DOHH2 (cell line): ENCODE data around the gene KCNMA1.

Experiments used
- CTCF ChIP-seq: fragments of 200-600 bp; sonication (generic); IDR thresholded peaks from one replicate; pipeline ENCODE4 v1.5.1; 2014; ENCODE audit warnings: antibody characterized with exemption, mild to moderate bottlenecking, low read depth, low read length; ENCODE audit not compliant: poor library complexity, severe bottlenecking
- EZH2phosphoT487 ChIP-seq: fragments of 200-600 bp; sonication (generic); IDR thresholded peaks from 2 replicates; pipeline ENCODE4 v1.6.1; 2017; ENCODE audit warnings: borderline replicate concordance, mild to moderate bottlenecking, antibody characterized with exemption, low read length, moderate library complexity, mixed read lengths

GRCh38 chr10:77146712-77147336 is 490.8 kb downstream of the KCNMA1 start:
- TF ChIP-seq EZH2phosphoT487 (no peak), CTCF (no peak)
